Spleen (tissue), 11 donors: ENCODE measurements around the gene GPR183. TPM values are rescaled to one million over a fixed set of nuclear protein-coding genes. Genes with fewer than 3 reads are reported as not detected.
A peak's percentile ranks its signal among the peaks of the same experiment; 100 is the strongest.

ENCODE experiments used
- DNase-seq: peaks from one replicate; pipeline ENCODE4 v3.0.0-alpha.2; 2020
- H3K27ac ChIP-seq, 8 donors: fragments of 200-600 bp; sonication (generic) in 7 of 8; 1 replicate in 4 of 8; 2 replicates in 4 of 8; pipeline versions ENCODE4 v1.5.0 to v1.8.0; 2016 to 2021; ENCODE audit warnings: inconsistent platforms in 4 of 8, mild to moderate bottlenecking in 4 of 8, moderate library complexity in 1 of 8
- H3K27me3 ChIP-seq, 7 donors: fragments of 200-600 bp; sonication (generic) in 6 of 7; replicated peaks in 1 of 7; 1 replicate in 4 of 7; 2 replicates in 3 of 7; pipeline versions ENCODE4 v1.5.0 to v1.8.0; 2016 to 2021; ENCODE audit warnings: inconsistent platforms in 3 of 7, mild to moderate bottlenecking in 1 of 7
- H3K36me3 ChIP-seq, 6 donors: fragments of 200-600 bp; sonication (generic) in 5 of 6; 1 replicate in 4 of 6; 2 replicates in 2 of 6; pipeline versions ENCODE4 v1.5.0 to v1.8.0; 2016 to 2021; ENCODE audit warnings: inconsistent platforms in 2 of 6
- H3K4me1 ChIP-seq, 6 donors: fragments of 200-600 bp; sonication (generic) in 5 of 6; 1 replicate in 3 of 6; 2 replicates in 3 of 6; pipeline versions ENCODE4 v1.5.0 to v1.8.0; 2016 to 2021; ENCODE audit warnings: inconsistent platforms in 3 of 6
- H3K4me3 ChIP-seq, 8 donors: fragments of 200-600 bp; sonication (generic) in 7 of 8; 1 replicate in 4 of 8; 2 replicates in 4 of 8; pipeline versions ENCODE4 v1.5.0 to v1.8.0; 2016 to 2021; ENCODE audit warnings: inconsistent platforms in 4 of 8, mild to moderate bottlenecking in 4 of 8, moderate library complexity in 2 of 8
- H3K9me3 ChIP-seq, 8 donors: fragments of 200-600 bp; sonication (generic) in 7 of 8; 1 replicate in 4 of 8; 2 replicates in 4 of 8; pipeline versions ENCODE4 v1.5.0 to v1.8.0; 2016 to 2021; ENCODE audit warnings: inconsistent platforms in 4 of 8
- POLR2A ChIP-seq, 3 donors: fragments of 450-650 bp; IDR thresholded peaks; one replicate each; pipeline ENCODE4 v1.5.1; 2017; ENCODE audit warnings: antibody characterized with exemption in 3 of 3, mild to moderate bottlenecking in 1 of 3
- POLR2AphosphoS5 ChIP-seq, 3 donors: sonication (generic); formaldehyde crosslinking; IDR thresholded peaks; one replicate each; pipeline ENCODE4 v1.5.1; 2017; ENCODE audit warnings: antibody characterized with exemption in 3 of 3
- WGBS, 5 donors: extraction: QIAGEN DNeasy Blood & Tissue Kit in 3 of 5; methylation state at CpG; one replicate each; pipeline versions ENCODE4 v1.1.5 to v1.1.7; 2013 to 2018; 5-methylcytosine and 5-hydroxymethylcytosine counted together
- intact Hi-C: fragments of 100-400 bp; cut with DNase I; formaldehyde crosslinking; loops from one replicate; pipeline ENCODE4 v1.15.0; 2023; ENCODE audit warnings: low total_unique reads
- polyA plus RNA-seq, 3 donors: library from polyadenylated mRNA; stranded (reverse); fragments of 200-250 nt; gene quantifications; one replicate each; pipeline ENCODE4 v1.2.1, GENCODE V29; 2013
- total RNA-seq, 7 donors: library from RNA; depleted of rRNA in 3 of 7; stranded (reverse); fragments of >200 nt in 3 of 7; fragmentation: NEBNext Ultra II Directional in 4 of 7; extraction: Animal tissue kit (Norgen Biotek cat#: 25700) in 4 of 7; gene quantifications; one replicate each; pipeline versions ENCODE4 v1.1.0 to v1.2.1, GENCODE V29; 2016 to 2021
- TF ChIP-seq, protein P1 (sequence below), 11 experiments: fragments of 200-600 bp in 7 of 11; fragments of 450-650 bp in 4 of 11; sonication (generic) in 4 of 11; IDR thresholded peaks in 8 of 11; conservative IDR thresholded peaks in 3 of 11; 1 replicate in 7 of 11; 2 replicates in 4 of 11; pipeline versions ENCODE4 v1.4.0 to v1.8.0; 2016 to 2021; ENCODE audit warnings: antibody characterized with exemption in 11 of 11, inconsistent platforms in 4 of 11, mild to moderate bottlenecking in 1 of 11
- donor health status: healthy with polysubstance abuse.
- donor health status: DM: no; HTN: no; CAD: no; lungs with moderate emphysema.
- donor health status: DM: no; HTN: no; CAD: no.
- donor health status: Bipolar disorder and iron deficiency.
- donor health status: healthy.
- donor health status: DM: no; HTN: no; CAD: no.
- donor health status: DM: yes; HTN: yes; CAD: no.

The GPR183 gene
- total and polyA plus RNA-seq, 10 donors = 29.1 to 83.6 (median 56.6) TPM

DNA sequence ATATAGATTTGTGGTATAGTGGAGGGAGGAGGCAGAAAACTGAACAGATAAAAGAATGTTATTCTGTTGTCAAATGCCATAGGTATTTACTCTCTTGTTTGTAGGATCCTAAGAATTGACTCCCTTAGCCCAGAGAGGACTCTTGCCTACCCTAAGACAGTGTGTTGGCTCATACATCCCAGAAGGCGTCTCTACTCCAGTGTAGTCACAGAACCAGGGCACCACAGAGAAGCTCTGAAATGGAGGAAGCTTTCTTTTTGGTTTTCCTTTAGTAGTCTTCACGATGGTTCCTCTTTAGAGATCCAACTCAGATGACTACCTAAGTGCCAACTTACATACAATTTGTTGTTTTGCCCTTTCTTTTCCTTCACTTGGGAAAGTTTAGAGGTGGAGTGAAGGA lies 14.0 kb downstream of the GPR183 start:
- 41 to 66% (median 46%) methylated on average over 2 of the region's 2 CpGs for WGBS, 5 donors
- H3K4me1 ChIP-seq = peaks cover 22 to 97% (median 79%) of the 10 kb centered on the region in 6 donors
- intact Hi-C loops = no loop called here

DNA sequence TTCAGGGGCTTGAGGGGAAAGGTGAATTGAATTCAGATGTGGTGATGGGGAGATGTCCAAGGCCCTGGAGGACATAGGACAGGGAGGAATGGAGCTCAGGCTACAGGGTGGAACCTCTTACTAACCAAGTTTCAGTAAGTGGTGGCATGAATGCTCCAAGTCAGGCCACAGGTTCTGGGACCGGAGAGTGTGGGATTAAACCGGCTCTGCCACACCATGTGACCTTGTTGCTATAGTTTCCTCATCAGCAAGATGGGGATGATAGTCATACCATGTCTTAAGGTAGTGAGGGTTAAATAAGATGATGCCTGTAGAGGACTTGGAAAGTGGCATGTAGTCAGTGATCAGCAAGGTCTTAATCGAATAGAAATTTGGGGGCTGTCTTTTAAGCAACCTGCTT lies 16.3 kb downstream of the GPR183 start:
- peak overlapping the region in 3 of 8 donors; percentile 18 to 55 (median 28) for H3K27ac ChIP-seq
- intact Hi-C loops = no loop called here
- DNase-seq = no peak
- 80 to 85% (median 82%) methylated on average over 3 of the region's 3 CpGs for WGBS, 5 donors
- no peaks in the 10 kb centered on the region for H3K27me3 ChIP-seq
- peaks cover 0 to 37% (median 10%) of the 10 kb centered on the region in 6 donors for H3K36me3 ChIP-seq
- H3K4me3 ChIP-seq = no peak overlapping the region
- TF ChIP-seq, protein P1, sequence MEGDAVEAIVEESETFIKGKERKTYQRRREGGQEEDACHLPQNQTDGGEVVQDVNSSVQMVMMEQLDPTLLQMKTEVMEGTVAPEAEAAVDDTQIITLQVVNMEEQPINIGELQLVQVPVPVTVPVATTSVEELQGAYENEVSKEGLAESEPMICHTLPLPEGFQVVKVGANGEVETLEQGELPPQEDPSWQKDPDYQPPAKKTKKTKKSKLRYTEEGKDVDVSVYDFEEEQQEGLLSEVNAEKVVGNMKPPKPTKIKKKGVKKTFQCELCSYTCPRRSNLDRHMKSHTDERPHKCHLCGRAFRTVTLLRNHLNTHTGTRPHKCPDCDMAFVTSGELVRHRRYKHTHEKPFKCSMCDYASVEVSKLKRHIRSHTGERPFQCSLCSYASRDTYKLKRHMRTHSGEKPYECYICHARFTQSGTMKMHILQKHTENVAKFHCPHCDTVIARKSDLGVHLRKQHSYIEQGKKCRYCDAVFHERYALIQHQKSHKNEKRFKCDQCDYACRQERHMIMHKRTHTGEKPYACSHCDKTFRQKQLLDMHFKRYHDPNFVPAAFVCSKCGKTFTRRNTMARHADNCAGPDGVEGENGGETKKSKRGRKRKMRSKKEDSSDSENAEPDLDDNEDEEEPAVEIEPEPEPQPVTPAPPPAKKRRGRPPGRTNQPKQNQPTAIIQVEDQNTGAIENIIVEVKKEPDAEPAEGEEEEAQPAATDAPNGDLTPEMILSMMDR (IDR thresholded peaks at IDR 0.05 in 8 of 11, conservative IDR thresholded peaks at IDR 0.05 in 3 of 11) = no peak
- TF ChIP-seq POLR2A (IDR thresholded peaks at IDR 0.05) (no peak), POLR2AphosphoS5 (IDR thresholded peaks at IDR 0.05) (no peak)
- H3K9me3 ChIP-seq = no peaks in the 10 kb centered on the region
- peaks cover 14 to 97% (median 79%) of the 10 kb centered on the region in 6 donors for H3K4me1 ChIP-seq

More for the DNA sequence above, 14.0 kb downstream of the GPR183 start:
- peaks cover 0 to 36% (median 11%) of the 10 kb centered on the region in 6 donors for H3K36me3 ChIP-seq
- TF ChIP-seq POLR2AphosphoS5 (IDR thresholded peaks at IDR 0.05) (peak in 1 of 3 donors; percentile 17), POLR2A (IDR thresholded peaks at IDR 0.05) (no peak)
- no peaks in the 10 kb centered on the region for H3K27me3 ChIP-seq
- no peak overlapping the region for H3K4me3 ChIP-seq
- H3K9me3 ChIP-seq = no peaks in the 10 kb centered on the region
- H3K27ac ChIP-seq = peak overlapping the region in 5 of 8 donors; percentile 4 to 55 (median 44)
- no peak for DNase-seq

DNA sequence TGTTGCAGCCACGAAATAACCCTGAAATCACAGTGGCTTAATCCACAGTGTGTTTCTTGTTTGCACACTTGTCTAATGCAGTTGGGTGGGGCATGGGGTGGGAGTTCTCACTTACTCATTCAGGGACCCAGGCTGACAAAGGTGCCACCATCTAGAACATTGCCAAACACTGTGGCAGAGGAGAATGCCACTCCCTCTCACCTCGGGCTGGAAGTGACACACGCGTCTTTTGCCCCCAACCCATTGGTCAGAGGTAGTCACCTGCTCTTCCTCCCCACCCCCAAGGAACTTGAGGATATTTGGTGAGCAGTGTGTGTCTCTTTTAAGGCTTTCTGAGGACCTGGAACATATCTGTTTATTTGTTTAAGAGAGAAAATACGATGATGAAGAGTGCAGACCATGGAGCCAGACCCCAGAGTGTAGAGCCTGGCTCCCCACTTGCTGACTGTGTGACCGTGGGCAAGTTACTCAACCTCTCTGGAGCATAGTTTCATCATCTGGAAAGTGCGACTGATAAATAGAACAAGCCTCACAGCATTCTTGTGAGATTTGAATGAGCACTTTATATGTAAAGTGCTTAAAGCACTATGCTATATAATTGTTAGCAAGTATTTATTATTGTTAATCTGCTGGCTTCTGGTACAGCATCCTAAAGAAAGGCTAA lies 17.4 kb downstream of the GPR183 start:
- Histone ChIP-seq H3K4me1 (peaks cover 17 to 97% (median 79%) of the 10 kb centered on the region in 6 donors), H3K4me3 (no peak overlapping the region), H3K9me3 (no peaks in the 10 kb centered on the region), H3K27me3 (no peaks in the 10 kb centered on the region), H3K36me3 (peaks cover 0 to 26% (median 2%) of the 10 kb centered on the region in 6 donors), H3K27ac (peak overlapping the region in 4 of 8 donors; percentile 6 to 67 (median 60))
- 67 to 81% (median 69%) methylated on average over 7 of the region's 7 CpGs for WGBS, 5 donors
- no peak for DNase-seq
- TF ChIP-seq, protein P1 (IDR thresholded peaks at IDR 0.05 in 8 of 11, conservative IDR thresholded peaks at IDR 0.05 in 3 of 11) = no peak
- TF ChIP-seq POLR2AphosphoS5 (IDR thresholded peaks at IDR 0.05) (no peak), POLR2A (IDR thresholded peaks at IDR 0.05) (no peak)
- intact Hi-C loops = no loop called here

DNA sequence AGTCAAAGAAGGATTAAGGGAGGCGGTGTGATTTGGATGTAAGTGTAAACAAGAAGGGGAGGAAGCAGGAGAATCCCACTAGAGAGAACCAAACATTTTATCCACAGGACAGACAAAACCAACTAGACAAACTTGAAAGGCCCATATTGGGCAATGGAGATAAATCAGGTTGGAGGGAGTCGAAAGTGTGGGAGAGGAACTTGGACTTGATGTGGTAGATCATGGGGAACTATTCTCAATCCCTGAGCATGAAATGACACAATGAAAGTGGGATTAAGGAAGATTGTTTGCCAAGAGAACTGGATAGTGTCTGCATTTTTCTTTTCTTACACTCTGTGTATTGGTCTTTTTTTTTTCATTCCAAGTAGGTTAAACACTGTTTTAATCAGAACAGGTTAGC lies 17.9 kb downstream of the GPR183 start:
- 74 to 86% (median 81%) methylated on average over 2 of the region's 2 CpGs for WGBS, 5 donors

More for the DNA sequence above, 17.9 kb downstream of the GPR183 start:
- no peak for DNase-seq
- TF ChIP-seq POLR2AphosphoS5 (IDR thresholded peaks at IDR 0.05) (no peak), POLR2A (IDR thresholded peaks at IDR 0.05) (no peak)
- TF ChIP-seq, protein P1 (IDR thresholded peaks at IDR 0.05 in 8 of 11, conservative IDR thresholded peaks at IDR 0.05 in 3 of 11) = no peak
- intact Hi-C loops = no loop called here
- Histone ChIP-seq H3K4me1 (peaks cover 17 to 97% (median 78%) of the 10 kb centered on the region in 6 donors), H3K4me3 (no peak overlapping the region), H3K9me3 (no peaks in the 10 kb centered on the region), H3K27me3 (no peaks in the 10 kb centered on the region), H3K36me3 (peaks cover 0 to 21% (median 0%) of the 10 kb centered on the region in 6 donors), H3K27ac (peak overlapping the region in 3 of 8 donors; percentile 55 to 67 (median 65))
